ENCODE results near the gene ABLIM2. TPM values are rescaled to one million over a fixed set of nuclear protein-coding genes. Genes with fewer than 3 reads are reported as not detected.
A peak's percentile ranks its signal among the peaks of the same experiment; 100 is the strongest.

The ABLIM2 gene
- total and polyA plus RNA-seq, 2 donors (not counting 1 experiment from before 2014, with no cell fraction given), result 3.3 to 79.0 TPM

GRCh38 chr4:8194306-8195242 is 36.0 kb upstream of the ABLIM2 start:
- Histone ChIP-seq H3K4me1 (ENCODE audit: control insufficient read depth in 2 of 2, insufficient read depth in 2 of 2, low read length in 2 of 2) (peaks cover 24 to 42% of the 10 kb centered on the region in 2 donors), H3K4me3 (ENCODE audit: control extremely low read depth in 1 of 5, extremely low read depth in 1 of 5, insufficient read depth in 1 of 5, low read depth in 2 of 5, low read length in 4 of 5) (no peak overlapping the region), H4K20me1 (ENCODE audit: control insufficient read depth, insufficient read depth, low read length, poor library complexity, severe bottlenecking) (no peaks in the 10 kb centered on the region), H3K9ac (ENCODE audit: low read length) (no peak overlapping the region), H3K79me2 (ENCODE audit: control insufficient read depth, insufficient read depth, low read length) (peaks cover 5% of the 10 kb centered on the region), H3K27ac (ENCODE audit: low read length in 2 of 2) (no peak overlapping the region), H3K4me2 (replicated peaks; ENCODE audit: low read depth, low read length, poor library complexity, severe bottlenecking) (no peak overlapping the region), H2AFZ (ENCODE audit: insufficient read depth, low read depth, low read length, poor library complexity, severe bottlenecking) (no peak overlapping the region), H3K27me3 (replicated peaks in 1 of 4; ENCODE audit: control extremely low read depth in 1 of 4, control insufficient read depth in 3 of 4, insufficient read depth in 4 of 4, low read length in 3 of 4) (peaks cover 0 to 5% (median 0%) of the 10 kb centered on the region in 4 experiments), H3K36me3 (replicated peaks in 1 of 2; ENCODE audit: control extremely low read depth in 1 of 2, control insufficient read depth in 1 of 2, extremely low read depth in 1 of 2, insufficient read depth in 2 of 2, low read length in 1 of 2) (no peaks in the 10 kb centered on the region), H3K9me3 (ENCODE audit: control extremely low read depth in 1 of 3, control insufficient read depth in 2 of 3, insufficient read depth in 1 of 3, low read length in 2 of 3) (no peaks in the 10 kb centered on the region)
- no peak for ATAC-seq (ENCODE audit: low read depth)
- ChIA-PET POLR2A (interaction anchor here (0.6 kb wide), 1 partner anchor 27 kb away, joined by 8 read pairs; no protein-coding TSS in a partner anchor), CTCF (interaction anchor here (0.8 to 6.4 kb wide), 4 partner anchors 20 to 391 kb away, joined by 3 to 127 read pairs (median 26); partner anchors contain the start of gene ABLIM2)
- no peak for DNase-seq
- Mint-ChIP-seq H3K27ac (peak overlapping the region; percentile 56), H3K27me3 (no peaks in the 10 kb centered on the region), H3K4me3 (no peak overlapping the region), H3K4me1 (peaks cover 44% of the 10 kb centered on the region), H3K9me3 (ENCODE audit: insufficient read depth) (no peaks in the 10 kb centered on the region)
- TF ChIP-seq CTCF (IDR thresholded peaks at IDR 0.05) (no peak), EZH2 (IDR thresholded peaks at IDR 0.05; ENCODE audit: borderline replicate concordance, insufficient read depth, low read depth, low read length, poor library complexity, severe bottlenecking) (no peak)
- 89% methylated on average over 16 of the region's 19 CpGs for WGBS (ENCODE audit: insufficient coverage)
- intact Hi-C loops (cut with micrococcal nuclease), result loop anchor here (5.0 to 10.0 kb wide), 3 partner anchors 33 to 350 kb away; partner anchors contain the start of gene AFAP1
